GM06990 (cell line): ENCODE measurements around the gene PAQR9.
A peak's percentile ranks its signal among the peaks of the same experiment; 100 is the strongest.

Experiments
- DNase-seq: peaks from one replicate; pipeline ENCODE4 v3.0.0-alpha.2; 2011; ENCODE audit not compliant: insufficient read length; ENCODE audit errors: extremely low read depth
- H3K27me3 ChIP-seq: replicated peaks from 2 replicates; pipeline ENCODE4 v1.6.0; 2011; ENCODE audit warnings: low read length; ENCODE audit not compliant: control insufficient read depth, insufficient read depth
- H3K36me3 ChIP-seq: 2 replicates; pipeline ENCODE4 v1.5.1; 2011; ENCODE audit warnings: low read length; ENCODE audit not compliant: control insufficient read depth, insufficient read depth
- H3K4me3 ChIP-seq: replicated peaks from 2 replicates; pipeline ENCODE4 v1.5.1; 2011; ENCODE audit warnings: low read depth, mild to moderate bottlenecking, control low read depth, low read length
- TF ChIP-seq, protein P1 (sequence below): IDR thresholded peaks from 2 replicates; pipeline ENCODE4 v1.5.1; 2011; ENCODE audit warnings: low read length, control low read depth, mild to moderate bottlenecking, inconsistent platforms; ENCODE audit not compliant: insufficient read depth, poor library complexity, severe bottlenecking

The PAQR9 gene

DNA sequence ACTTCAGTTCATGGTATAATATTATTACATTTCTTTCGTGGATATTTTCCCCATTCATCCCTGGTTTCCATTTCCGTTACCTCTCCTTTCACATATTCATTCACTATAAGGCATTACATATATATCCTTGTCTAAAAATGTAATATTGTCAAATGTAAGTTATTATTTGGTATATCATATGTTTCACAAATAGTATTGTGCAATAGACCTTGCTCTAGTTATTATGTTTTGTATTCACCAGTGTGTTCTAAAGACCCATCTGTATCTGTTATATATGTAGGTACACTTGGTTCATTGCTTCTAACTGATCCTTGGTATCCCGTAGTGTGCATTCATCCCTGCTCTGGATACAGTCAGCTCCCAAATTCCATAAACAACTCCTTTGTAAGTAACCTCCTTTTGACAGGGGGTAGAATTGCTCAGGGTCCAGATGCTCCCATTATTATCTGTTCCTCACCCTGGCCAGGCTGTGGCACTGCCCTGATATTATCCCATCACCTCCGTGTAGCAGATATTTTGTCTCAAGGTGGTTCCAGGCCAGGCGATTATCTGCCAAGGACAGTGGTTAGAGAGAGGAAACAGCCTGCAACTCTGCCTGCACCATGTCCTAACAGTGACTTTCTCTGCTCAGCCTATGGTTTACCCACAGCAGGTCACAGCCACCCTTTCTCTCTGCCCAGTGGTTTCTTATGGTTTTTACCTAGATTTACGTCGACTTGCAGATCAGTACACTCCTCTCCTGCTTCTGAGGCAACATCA lies 29.2 kb downstream of the PAQR9 start:
- no peaks in the 10 kb centered on the region for H3K27me3 ChIP-seq
- H3K4me3 ChIP-seq: no peak overlapping the region
- no peak for DNase-seq
- H3K36me3 ChIP-seq: no peaks in the 10 kb centered on the region
- TF ChIP-seq, protein P1, sequence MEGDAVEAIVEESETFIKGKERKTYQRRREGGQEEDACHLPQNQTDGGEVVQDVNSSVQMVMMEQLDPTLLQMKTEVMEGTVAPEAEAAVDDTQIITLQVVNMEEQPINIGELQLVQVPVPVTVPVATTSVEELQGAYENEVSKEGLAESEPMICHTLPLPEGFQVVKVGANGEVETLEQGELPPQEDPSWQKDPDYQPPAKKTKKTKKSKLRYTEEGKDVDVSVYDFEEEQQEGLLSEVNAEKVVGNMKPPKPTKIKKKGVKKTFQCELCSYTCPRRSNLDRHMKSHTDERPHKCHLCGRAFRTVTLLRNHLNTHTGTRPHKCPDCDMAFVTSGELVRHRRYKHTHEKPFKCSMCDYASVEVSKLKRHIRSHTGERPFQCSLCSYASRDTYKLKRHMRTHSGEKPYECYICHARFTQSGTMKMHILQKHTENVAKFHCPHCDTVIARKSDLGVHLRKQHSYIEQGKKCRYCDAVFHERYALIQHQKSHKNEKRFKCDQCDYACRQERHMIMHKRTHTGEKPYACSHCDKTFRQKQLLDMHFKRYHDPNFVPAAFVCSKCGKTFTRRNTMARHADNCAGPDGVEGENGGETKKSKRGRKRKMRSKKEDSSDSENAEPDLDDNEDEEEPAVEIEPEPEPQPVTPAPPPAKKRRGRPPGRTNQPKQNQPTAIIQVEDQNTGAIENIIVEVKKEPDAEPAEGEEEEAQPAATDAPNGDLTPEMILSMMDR: no peak

DNA sequence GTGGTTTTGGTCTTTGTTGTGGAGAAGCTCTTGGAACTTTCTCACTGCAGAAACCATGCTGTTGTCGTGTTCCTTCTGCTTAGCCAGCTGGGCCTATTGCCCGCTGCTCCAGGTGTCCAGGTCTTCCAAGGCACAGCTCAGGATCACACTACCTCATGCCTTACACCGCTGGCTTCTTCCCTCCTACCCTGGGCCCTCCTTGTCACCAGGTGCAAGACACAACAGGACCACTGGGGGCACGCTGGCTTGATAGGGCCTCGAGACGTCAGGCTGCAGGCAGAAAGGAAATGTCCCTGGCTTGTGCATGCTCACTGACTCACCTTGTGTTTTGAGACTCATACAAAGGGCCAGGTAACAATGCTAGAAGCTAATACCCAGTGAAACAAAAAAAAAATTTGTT lies 32.3 kb downstream of the PAQR9 start:
- Histone ChIP-seq H3K27me3 (no peaks in the 10 kb centered on the region), H3K36me3 (no peaks in the 10 kb centered on the region), H3K4me3 (no peak overlapping the region)
- no peak for DNase-seq
- TF ChIP-seq, protein P1: peak; percentile 39

DNA sequence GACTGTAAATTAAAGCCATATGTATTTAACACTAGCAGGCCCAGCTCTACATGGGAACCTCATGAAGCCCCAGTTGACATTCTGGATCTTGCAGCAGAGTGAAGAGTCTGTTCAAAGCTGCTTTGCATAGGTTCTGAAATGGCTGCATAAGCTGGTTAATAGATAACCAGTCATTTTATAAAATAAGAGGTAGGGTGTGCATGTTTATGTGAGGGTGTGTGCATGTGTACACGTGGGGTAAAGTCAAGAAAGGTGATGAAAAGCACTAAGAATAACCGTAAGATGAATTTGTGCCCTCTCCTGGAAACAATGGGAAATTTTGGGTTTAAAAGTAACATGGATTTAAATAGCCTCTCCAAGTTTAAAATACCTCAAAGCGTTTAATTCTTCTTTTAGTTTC lies 33.0 kb downstream of the PAQR9 start:
- Histone ChIP-seq H3K36me3 (no peaks in the 10 kb centered on the region), H3K27me3 (no peaks in the 10 kb centered on the region), H3K4me3 (no peak overlapping the region)
- DNase-seq: no peak
- TF ChIP-seq, protein P1: no peak

DNA sequence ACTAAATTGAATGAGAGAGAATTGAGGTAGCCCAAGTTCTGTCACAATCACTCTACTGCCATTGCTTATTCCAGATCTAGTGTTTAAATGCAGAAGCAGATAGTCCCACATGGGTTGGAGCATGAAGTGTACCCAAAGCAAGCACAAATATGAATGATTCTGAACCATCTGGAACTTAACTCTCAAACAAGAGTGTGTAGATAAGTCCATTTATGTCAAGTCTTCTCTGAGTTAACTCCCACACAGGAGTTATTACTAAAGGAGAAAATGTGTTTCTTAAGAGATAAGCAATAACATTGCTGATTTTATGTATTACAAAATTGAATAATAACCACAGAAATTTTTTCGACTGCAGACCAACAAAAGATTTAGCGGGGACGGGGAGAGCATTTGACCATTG lies 33.6 kb downstream of the PAQR9 start:
- Histone ChIP-seq H3K27me3 (no peaks in the 10 kb centered on the region), H3K36me3 (no peaks in the 10 kb centered on the region), H3K4me3 (no peak overlapping the region)
- no peak for DNase-seq
- TF ChIP-seq, protein P1: no peak

DNA sequence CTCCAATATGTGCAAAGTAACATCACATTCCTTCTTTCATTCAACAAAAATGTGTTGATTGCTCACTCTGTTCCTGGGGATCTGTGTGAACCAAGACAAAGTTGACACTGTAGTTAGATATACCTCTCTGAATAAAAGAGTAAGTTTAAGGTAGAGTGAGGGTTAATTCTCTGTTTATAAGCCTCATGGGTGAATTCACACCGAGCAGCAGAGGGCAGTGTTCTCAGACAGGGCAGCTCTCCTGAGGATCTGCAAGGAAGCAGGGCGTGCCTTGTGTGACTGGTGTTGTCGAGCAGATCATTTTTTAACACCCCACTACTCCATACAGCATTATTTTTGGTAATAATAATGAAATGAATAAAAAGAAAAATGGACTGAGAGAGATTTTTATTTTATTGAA lies 34.4 kb downstream of the PAQR9 start:
- no peak for DNase-seq
- TF ChIP-seq, protein P1: peak; percentile 65
- no peak overlapping the region for H3K4me3 ChIP-seq
- H3K36me3 ChIP-seq: no peaks in the 10 kb centered on the region
- H3K27me3 ChIP-seq: no peaks in the 10 kb centered on the region

DNA sequence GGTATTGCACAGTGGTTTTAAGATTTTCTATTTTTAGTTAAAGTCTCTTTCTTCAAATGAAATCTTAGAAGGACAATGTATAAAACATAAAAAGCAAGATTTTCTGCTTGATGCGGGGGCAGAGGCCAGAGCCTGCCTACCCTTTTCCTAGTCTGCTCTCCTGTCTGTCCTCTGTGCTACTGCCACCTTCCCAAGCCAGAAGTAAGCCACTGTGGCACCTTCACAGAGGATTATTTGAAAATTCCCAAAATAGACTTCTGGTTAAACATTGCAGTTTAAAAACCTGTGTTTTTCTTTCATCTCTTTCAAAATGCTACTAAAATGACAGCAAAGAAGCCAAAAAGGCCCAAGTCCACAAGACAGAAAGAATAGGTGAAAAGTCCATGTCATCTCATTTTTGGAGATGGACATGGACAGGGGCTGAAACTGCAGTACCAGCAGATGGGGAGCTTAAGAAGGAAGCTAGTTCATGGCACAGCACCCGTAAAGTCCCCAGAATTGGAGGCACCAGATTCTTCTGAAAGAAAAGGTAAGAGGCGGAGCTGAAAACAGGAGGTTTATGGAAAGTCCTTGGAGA lies 37.0 kb downstream of the PAQR9 start:
- DNase-seq: no peak
- H3K27me3 ChIP-seq: no peaks in the 10 kb centered on the region

More for the DNA sequence above, 37.0 kb downstream of the PAQR9 start:
- Histone ChIP-seq H3K4me3 (no peak overlapping the region), H3K36me3 (no peaks in the 10 kb centered on the region)
- TF ChIP-seq, protein P1: no peak
